ENCODE data around the gene GLYR1. TPM values are rescaled to one million over a fixed set of nuclear protein-coding genes. Genes with fewer than 3 reads are reported as not detected.
A peak's percentile ranks its signal among the peaks of the same experiment; 100 is the strongest.

GLYR1 gene
- total RNA-seq, 1 donor from 2014 or later, result 53.0 TPM

DNA sequence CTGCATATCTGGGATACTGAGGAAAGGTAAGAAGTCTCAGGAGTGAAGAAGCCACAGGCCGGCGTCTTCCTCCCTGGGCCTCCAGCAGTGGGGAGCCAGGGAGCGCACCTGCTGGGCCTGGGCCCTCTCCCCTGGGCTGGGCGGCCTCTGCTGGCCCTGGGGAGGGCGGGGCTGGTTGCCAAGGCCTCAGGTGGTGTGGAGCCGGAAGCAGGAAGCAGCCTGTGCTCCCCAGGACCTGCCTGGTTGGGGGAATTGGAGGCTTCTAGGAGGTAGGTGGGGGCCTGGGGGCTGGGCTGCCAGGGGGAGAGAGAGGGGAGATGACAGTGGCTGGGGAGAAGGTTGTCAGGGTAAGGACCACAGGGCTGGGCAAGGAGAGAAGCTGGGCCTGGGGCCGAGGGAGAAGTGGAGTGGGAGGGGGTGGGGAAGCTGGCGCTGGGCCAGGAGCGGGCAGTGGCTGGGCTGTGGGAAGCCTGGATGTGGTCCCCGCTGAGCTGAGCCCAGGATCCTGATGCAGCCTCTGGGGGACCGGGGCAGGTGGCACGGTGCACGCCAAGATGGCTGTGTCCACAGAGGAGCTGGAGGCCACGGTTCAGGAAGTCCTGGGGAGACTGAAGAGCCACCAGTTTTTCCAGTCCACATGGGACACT is 51.8 kb downstream of the GLYR1 start, which contains the start of gene SMIM22:
SMIM22 (plus strand) TSS at position 189 of the 647 bp plus-strand sequence; CDS start at position 555, 366 bp downstream.
- no peaks in the 10 kb centered on the region for H3K4me1 ChIP-seq
- H3K27me3 ChIP-seq, result no peaks in the 10 kb centered on the region
- no peaks in the 10 kb centered on the region for H3F3A ChIP-seq (ENCODE audit: low read depth)
- peaks cover 7% of the 10 kb centered on the region for H3K27me3 Mint-ChIP-seq (ENCODE audit: insufficient read depth, low read depth)
- no peak within 1 kb of the TSS for H3K4me3 Mint-ChIP-seq
- peak within 1 kb of the TSS; percentile 14 for H3K27ac Mint-ChIP-seq
- H3K4me1 Mint-ChIP-seq, result no peaks in the 10 kb centered on the region
- no peak within 1 kb of the TSS for H3K9ac ChIP-seq
- no peaks in the 10 kb centered on the region for H3K9me3 ChIP-seq (ENCODE audit: low read depth)
- H3K4me3 ChIP-seq, result no peak within 1 kb of the TSS
- no peak within 1 kb of the TSS for H3K27ac ChIP-seq
- H3K9me3 Mint-ChIP-seq, result no peaks in the 10 kb centered on the region
- DNase-seq (ENCODE audit: low spot score), result no peak
- no peaks in the 10 kb centered on the region for H4K20me1 ChIP-seq (ENCODE audit: low read depth)
- H3K36me3 Mint-ChIP-seq, result peaks cover 3% of the 10 kb centered on the region
- H3K4me2 ChIP-seq, result no peak within 1 kb of the TSS
- H3K36me3 ChIP-seq, result no peaks in the 10 kb centered on the region
- H2AFZ ChIP-seq (replicated peaks), result no peak within 1 kb of the TSS
- TF ChIP-seq EZH2 (IDR thresholded peaks at IDR 0.05) (no peak), EZH2phosphoT487 (IDR thresholded peaks at IDR 0.05) (no peak)
- TF ChIP-seq, protein P1, sequence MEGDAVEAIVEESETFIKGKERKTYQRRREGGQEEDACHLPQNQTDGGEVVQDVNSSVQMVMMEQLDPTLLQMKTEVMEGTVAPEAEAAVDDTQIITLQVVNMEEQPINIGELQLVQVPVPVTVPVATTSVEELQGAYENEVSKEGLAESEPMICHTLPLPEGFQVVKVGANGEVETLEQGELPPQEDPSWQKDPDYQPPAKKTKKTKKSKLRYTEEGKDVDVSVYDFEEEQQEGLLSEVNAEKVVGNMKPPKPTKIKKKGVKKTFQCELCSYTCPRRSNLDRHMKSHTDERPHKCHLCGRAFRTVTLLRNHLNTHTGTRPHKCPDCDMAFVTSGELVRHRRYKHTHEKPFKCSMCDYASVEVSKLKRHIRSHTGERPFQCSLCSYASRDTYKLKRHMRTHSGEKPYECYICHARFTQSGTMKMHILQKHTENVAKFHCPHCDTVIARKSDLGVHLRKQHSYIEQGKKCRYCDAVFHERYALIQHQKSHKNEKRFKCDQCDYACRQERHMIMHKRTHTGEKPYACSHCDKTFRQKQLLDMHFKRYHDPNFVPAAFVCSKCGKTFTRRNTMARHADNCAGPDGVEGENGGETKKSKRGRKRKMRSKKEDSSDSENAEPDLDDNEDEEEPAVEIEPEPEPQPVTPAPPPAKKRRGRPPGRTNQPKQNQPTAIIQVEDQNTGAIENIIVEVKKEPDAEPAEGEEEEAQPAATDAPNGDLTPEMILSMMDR (IDR thresholded peaks at IDR 0.05), result no peak
- H3K79me2 ChIP-seq (ENCODE audit: low read depth), result no peaks in the 10 kb centered on the region

DNA sequence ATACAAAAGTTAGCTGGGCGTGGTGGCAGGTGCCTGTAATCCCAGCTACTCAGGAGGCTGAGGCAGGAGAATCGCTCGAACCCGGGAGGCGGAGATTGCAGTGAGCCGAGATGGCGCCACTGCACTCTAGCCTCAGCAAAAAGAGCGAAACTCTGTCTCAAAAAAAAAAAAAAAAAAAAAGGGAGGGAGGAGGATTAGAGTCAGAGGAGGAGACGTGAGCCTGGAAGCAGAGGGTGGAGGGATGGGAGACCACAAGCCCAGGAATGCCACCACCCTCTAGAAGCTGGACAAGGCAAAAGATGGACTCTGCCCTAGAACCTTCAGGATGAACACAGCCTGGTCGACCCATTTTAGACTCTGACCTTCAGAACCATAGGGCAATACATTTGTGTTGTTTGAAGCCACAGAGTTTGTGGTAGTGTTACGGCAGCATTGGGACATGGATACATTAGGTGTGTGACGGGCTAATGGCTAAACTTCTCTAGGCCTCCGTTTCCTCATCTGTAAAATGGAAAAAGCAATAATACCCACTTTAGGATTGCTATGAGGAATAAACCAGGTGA is 54.1 kb downstream of the GLYR1 start:
- H3K9me3 Mint-ChIP-seq, result no peaks in the 10 kb centered on the region
- H3K9me3 ChIP-seq (ENCODE audit: low read depth), result no peaks in the 10 kb centered on the region
- no peak overlapping the region for H3K9ac ChIP-seq
- peaks cover 5% of the 10 kb centered on the region for H3K27me3 Mint-ChIP-seq (ENCODE audit: insufficient read depth, low read depth)
- H3K27me3 ChIP-seq, result no peaks in the 10 kb centered on the region
- H3K27ac Mint-ChIP-seq, result no peak overlapping the region
- no peak for DNase-seq (ENCODE audit: low spot score)
- H3K36me3 ChIP-seq, result no peaks in the 10 kb centered on the region
- peaks cover 11% of the 10 kb centered on the region for H3F3A ChIP-seq (ENCODE audit: low read depth)
- H3K36me3 Mint-ChIP-seq, result peaks cover 3% of the 10 kb centered on the region
- H4K20me1 ChIP-seq (ENCODE audit: low read depth), result no peaks in the 10 kb centered on the region
- peaks cover 6% of the 10 kb centered on the region for H3K4me1 ChIP-seq
- H3K4me3 Mint-ChIP-seq, result no peak overlapping the region
- H2AFZ ChIP-seq (replicated peaks), result no peak overlapping the region
- peaks cover 9% of the 10 kb centered on the region for H3K4me1 Mint-ChIP-seq
- H3K79me2 ChIP-seq (ENCODE audit: low read depth), result no peaks in the 10 kb centered on the region
- H3K4me2 ChIP-seq, result no peak overlapping the region
- no peak overlapping the region for H3K4me3 ChIP-seq
- TF ChIP-seq, protein P1 (IDR thresholded peaks at IDR 0.05), result no peak
- TF ChIP-seq EZH2 (IDR thresholded peaks at IDR 0.05), result no peak
- TF ChIP-seq EZH2phosphoT487 (IDR thresholded peaks at IDR 0.05), result no peak
- no peak overlapping the region for H3K27ac ChIP-seq

- H3K27ac ChIP-seq, result no peak overlapping the region
- peak overlapping the region; percentile 42 for H3K27ac Mint-ChIP-seq
Observed at GRCh38 chr16:4790871-4791270, 56.2 kb downstream of the GLYR1 start.

More at GRCh38 chr16:4790871-4791270, 56.2 kb downstream of the GLYR1 start:
- Mint-ChIP-seq H3K4me1 (peaks cover 12% of the 10 kb centered on the region), H3K36me3 (no peaks in the 10 kb centered on the region), H3K27me3 (ENCODE audit: insufficient read depth, low read depth) (peaks cover 2% of the 10 kb centered on the region), H3K9me3 (no peaks in the 10 kb centered on the region), H3K4me3 (peak overlapping the region; percentile 14)
- Histone ChIP-seq H3K9me3 (ENCODE audit: low read depth) (no peaks in the 10 kb centered on the region), H3K27me3 (no peaks in the 10 kb centered on the region), H3K79me2 (ENCODE audit: low read depth) (no peaks in the 10 kb centered on the region), H3K4me3 (no peak overlapping the region), H3K9ac (no peak overlapping the region), H3F3A (ENCODE audit: low read depth) (peaks cover 11% of the 10 kb centered on the region), H2AFZ (replicated peaks) (no peak overlapping the region), H4K20me1 (ENCODE audit: low read depth) (no peaks in the 10 kb centered on the region), H3K4me1 (peaks cover 11% of the 10 kb centered on the region), H3K4me2 (no peak overlapping the region), H3K36me3 (no peaks in the 10 kb centered on the region)
- no peak for DNase-seq (ENCODE audit: low spot score)
- TF ChIP-seq EZH2phosphoT487 (IDR thresholded peaks at IDR 0.05) (no peak), EZH2 (IDR thresholded peaks at IDR 0.05) (no peak)
- TF ChIP-seq, protein P1 (IDR thresholded peaks at IDR 0.05), result no peak
